IMR-90 (cell line): ENCODE data around the gene PEX5L. TPM values are rescaled to one million over a fixed set of nuclear protein-coding genes. Genes with fewer than 3 reads are reported as not detected.

ENCODE experiments used
- ATAC-seq: fragments of 200-7000 bp; cut with Tn5 transposase; 2 replicates; pipeline ENCODE4 v1.9.1; 2020; ENCODE audit warnings: low read depth, mild to moderate bottlenecking, moderate library complexity
- BruUV-seq: library from RNA; stranded (reverse); fragments of 400-500 nt; replicated peaks from 2 replicates; lab custom pipeline; 2021; lab: Mats Ljungman, UMichigan
- CTCF ChIA-PET: fragments of 300-600 bp; formaldehyde crosslinking; extraction: SDS; loops from one replicate; lab custom pipeline; 2021; ENCODE audit warnings: antibody characterized with exemption; lab: Yijun Ruan, JAX
- POLR2A ChIA-PET: fragments of 300-600 bp; sonication (Branson Sonifier 250); formaldehyde crosslinking; loops from one replicate; lab custom pipeline; 2022; ENCODE audit warnings: antibody characterized with exemption; ENCODE audit not compliant: unreplicated experiment; lab: Charles Lee
- DNase-seq: peaks from one replicate; pipeline ENCODE4 v3.0.0; 2013
- H2AFZ ChIP-seq: replicated peaks from 2 replicates; pipeline ENCODE3; 2013; ENCODE audit warnings: low read length, mild to moderate bottlenecking; ENCODE audit not compliant: poor library complexity
- H2AK5ac ChIP-seq: 2 replicates; pipeline ENCODE4 v1.6.1; 2013; ENCODE audit warnings: low read depth, low read length, inconsistent platforms
- H2AK9ac ChIP-seq: replicated peaks from 2 replicates; pipeline ENCODE3; 2013; ENCODE audit warnings: mild to moderate bottlenecking, low read depth, low read length, moderate library complexity; ENCODE audit not compliant: poor library complexity
- H2BK120ac ChIP-seq: 2 replicates; pipeline ENCODE4 v1.6.1; 2013; ENCODE audit warnings: low read depth, low read length, inconsistent platforms
- H2BK15ac ChIP-seq: 3 replicates; pipeline ENCODE4 v1.6.1; 2013; ENCODE audit warnings: low read depth, low read length, inconsistent platforms
- H2BK20ac ChIP-seq: 2 replicates; pipeline ENCODE4 v1.6.1; 2013; ENCODE audit warnings: low read depth, mild to moderate bottlenecking, inconsistent platforms, low read length, moderate library complexity
- H2BK5ac ChIP-seq: 2 replicates; pipeline ENCODE4 v1.6.1; 2013; ENCODE audit warnings: mild to moderate bottlenecking, low read depth, low read length, inconsistent platforms; ENCODE audit not compliant: poor library complexity, severe bottlenecking
- H3K14ac ChIP-seq: replicated peaks from 2 replicates; pipeline ENCODE4 v1.6.1; 2013; ENCODE audit warnings: low read depth, low read length, inconsistent platforms
- H3K18ac ChIP-seq: 2 replicates; pipeline ENCODE4 v1.6.1; 2013; ENCODE audit warnings: low read depth, low read length, control low read depth
- H3K23ac ChIP-seq: 2 replicates; pipeline ENCODE4 v1.6.1; 2013; ENCODE audit warnings: low read depth, low read length, inconsistent platforms
- H3K27ac ChIP-seq: 2 replicates; pipeline ENCODE4 v1.5.1; 2013; ENCODE audit warnings: mild to moderate bottlenecking, control low read depth, low read length; ENCODE audit not compliant: insufficient read depth
- H3K27me3 ChIP-seq: 2 replicates; pipeline ENCODE4 v1.6.1; 2013; ENCODE audit warnings: low read length; ENCODE audit not compliant: control insufficient read depth, insufficient read depth
- H3K36me3 ChIP-seq: 2 replicates; pipeline ENCODE4 v1.6.1; 2013; ENCODE audit warnings: low read length, mixed read lengths; ENCODE audit not compliant: control insufficient read depth, insufficient read depth
- H3K4ac ChIP-seq: 2 replicates; pipeline ENCODE4 v1.6.1; 2013; ENCODE audit warnings: low read depth, low read length, inconsistent platforms
- H3K4me1 ChIP-seq: 2 replicates; pipeline ENCODE4 v1.6.1; 2013; ENCODE audit warnings: low read length, mixed read lengths; ENCODE audit not compliant: control insufficient read depth, insufficient read depth
- H3K4me2 ChIP-seq: 2 replicates; pipeline ENCODE4 v1.6.1; 2013; ENCODE audit warnings: low read depth, mild to moderate bottlenecking, control low read depth, low read length, moderate library complexity
- H3K4me3 ChIP-seq: 2 replicates; pipeline ENCODE4 v1.5.1; 2013; ENCODE audit warnings: low read depth, mild to moderate bottlenecking, control low read depth, low read length, moderate library complexity; ENCODE audit not compliant: insufficient read depth
- H3K56ac ChIP-seq: 2 replicates; pipeline ENCODE4 v1.6.1; 2013; ENCODE audit warnings: low read length, inconsistent platforms; ENCODE audit not compliant: insufficient read depth; ENCODE audit errors: extremely low read depth
- H3K79me1 ChIP-seq, 2 experiments: 2 replicates each; pipeline ENCODE4 v1.6.1; 2013; ENCODE audit warnings: low read length in 2 of 2, inconsistent platforms in 1 of 2, low read depth in 1 of 2
- H3K9ac ChIP-seq: 2 replicates; pipeline ENCODE4 v1.6.1; 2013; ENCODE audit warnings: low read depth, low read length, control low read depth
- H3K9me1 ChIP-seq: 2 replicates; pipeline ENCODE4 v1.6.1; 2013; ENCODE audit warnings: low read length, inconsistent platforms; ENCODE audit not compliant: insufficient read depth
- H3K9me3 ChIP-seq: 2 replicates; pipeline ENCODE4 v1.6.1; 2013; ENCODE audit warnings: low read length; ENCODE audit not compliant: control insufficient read depth, insufficient read depth
- H4K20me1 ChIP-seq: 2 replicates; pipeline ENCODE4 v1.6.1; 2013; ENCODE audit warnings: low read length, inconsistent platforms; ENCODE audit not compliant: insufficient read depth
- H4K5ac ChIP-seq: 2 replicates; pipeline ENCODE4 v1.6.1; 2013; ENCODE audit warnings: mild to moderate bottlenecking, low read depth, low read length, control low read depth
- H4K8ac ChIP-seq, 2 experiments: 2 replicates each; pipeline ENCODE4 v1.6.1; 2013; ENCODE audit warnings: low read depth in 2 of 2, low read length in 2 of 2, control low read depth in 1 of 2, inconsistent platforms in 1 of 2
- H4K91ac ChIP-seq: 2 replicates; pipeline ENCODE4 v1.6.1; 2013; ENCODE audit warnings: low read depth, low read length, inconsistent platforms; ENCODE audit not compliant: insufficient read depth
- CEBPB ChIP-seq: IDR thresholded peaks from 2 replicates; pipeline ENCODE4 v1.6.1; 2012; ENCODE audit warnings: low read depth, low read length, improper control_type of control experiment
- MXI1 ChIP-seq: IDR thresholded peaks from 2 replicates; pipeline ENCODE4 v1.6.1; 2012; ENCODE audit warnings: low read depth, mild to moderate bottlenecking, low read length, moderate library complexity, borderline replicate concordance
- POLR2A ChIP-seq: IDR thresholded peaks from 2 replicates; pipeline ENCODE4 v1.6.1; 2012; ENCODE audit warnings: mild to moderate bottlenecking, low read depth, low read length
- RAD21 ChIP-seq: IDR thresholded peaks from 2 replicates; pipeline ENCODE4 v1.6.1; 2012; ENCODE audit warnings: low read length, improper control_type of control experiment
- SMC3 ChIP-seq: fragments of 150-350 bp; IDR thresholded peaks from 2 replicates; pipeline ENCODE4 v1.6.1; 2016; ENCODE audit warnings: low read depth, mild to moderate bottlenecking, antibody characterized with exemption, low read length, moderate library complexity
- WGBS, 2 experiments: methylation state at CpG; one replicate each; pipeline versions ENCODE4 v1.1.5 to v1.1.7; 2013; ENCODE audit warnings: missing lambda C conversion rate in 2 of 2; ENCODE audit not compliant: insufficient read length in 1 of 2; ENCODE audit errors: extremely low coverage in 2 of 2; 5-methylcytosine and 5-hydroxymethylcytosine counted together
- dilution Hi-C: fragments of 300-500 bp; cut with HindIII; formaldehyde crosslinking; loops from one replicate; pipeline ENCODE4 v1.14.3; 2018; ENCODE audit warnings: low sequenced_read_pairs; ENCODE audit not compliant: unreplicated experiment
- in situ Hi-C: fragments of 300-500 bp; cut with MboI; formaldehyde crosslinking; loops from 3 replicates; pipeline ENCODE4 v1.14.3; 2019; ENCODE audit warnings: low sequenced_read_pairs, inconsistent platforms, mixed read lengths
- intact Hi-C: fragments of 100-400 bp; cut with micrococcal nuclease; formaldehyde crosslinking; loops from 2 replicates; pipeline ENCODE4 v1.10.0; 2022
- polyA plus RNA-seq, 3 experiments: library from polyadenylated mRNA; depleted of rRNA; stranded (reverse); fragments of >200 nt; gene quantifications; 2 replicates each; pipeline ENCODE4 v1.2.3, GENCODE V29; 2012; ENCODE audit warnings: low replicate concordance in 1 of 3
- total RNA-seq: library from RNA; depleted of rRNA; stranded (reverse); fragments of >200 nt; gene quantifications from 2 replicates; pipeline ENCODE4 v1.2.3, GENCODE V29; 2012

The PEX5L gene
- total and polyA plus RNA-seq, 2 of the 4 experiments (the other 2 are of a cell fraction), result not detected

DNA sequence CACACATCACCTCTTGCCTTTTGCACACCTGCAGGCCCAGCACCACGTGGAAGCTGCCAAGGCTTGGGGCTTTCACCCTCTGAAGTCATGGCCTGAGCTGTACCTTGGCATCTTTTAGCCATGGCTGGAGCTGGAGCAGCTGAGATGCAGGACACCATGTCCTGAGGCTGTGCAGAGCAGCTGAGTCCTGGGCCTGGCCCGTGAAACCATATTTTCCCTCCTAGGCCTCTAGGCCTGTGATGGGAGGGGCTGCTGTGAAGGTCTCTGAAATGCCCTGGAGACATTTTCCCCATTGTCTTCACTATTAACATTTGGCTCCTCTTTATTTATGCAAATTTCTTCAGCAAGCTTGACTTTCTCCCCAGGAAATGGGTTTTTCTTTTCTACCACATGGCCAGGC, 41.9 kb upstream of the PEX5L start:
- H3K36me3 ChIP-seq, result no peaks in the 10 kb centered on the region
- dilution Hi-C loops (no loop called here), intact Hi-C loops (no loop called here), in situ Hi-C loops (no loop called here)
- H4K5ac ChIP-seq, result no peak overlapping the region
- no peaks in the 10 kb centered on the region for H3K9me1 ChIP-seq
- no peak overlapping the region for H3K9ac ChIP-seq
- CTCF ChIA-PET, result no interaction called here
- H3K18ac ChIP-seq, result no peak overlapping the region
- H4K91ac ChIP-seq, result no peak overlapping the region
- H3K23ac ChIP-seq, result no peak overlapping the region
- no peak overlapping the region for H2BK20ac ChIP-seq
- no peak for ATAC-seq
- H4K8ac ChIP-seq, result no peak overlapping the region
- WGBS, 2 experiments, result no CpG with 5 or more reads among the region's 2 CpGs
- no peak overlapping the region for H2BK15ac ChIP-seq
- TF ChIP-seq CEBPB, result no peak
- TF ChIP-seq POLR2A, result no peak
- TF ChIP-seq MXI1, result no peak
- no peak for TF ChIP-seq SMC3
- no peak for TF ChIP-seq RAD21
- no peak for DNase-seq
- H2BK5ac ChIP-seq, result no peak overlapping the region
- no peak overlapping the region for H3K4me3 ChIP-seq
- BruUV-seq, result no TSS peak
- POLR2A ChIA-PET, result no interaction called here
- no peak overlapping the region for H2AFZ ChIP-seq
- H3K27me3 ChIP-seq, result no peaks in the 10 kb centered on the region
- no peak overlapping the region for H2BK120ac ChIP-seq
- no peaks in the 10 kb centered on the region for H4K20me1 ChIP-seq
- no peaks in the 10 kb centered on the region for H3K4me1 ChIP-seq
- H2AK9ac ChIP-seq, result no peak overlapping the region
- H2AK5ac ChIP-seq, result no peak overlapping the region
- no peak overlapping the region for H3K4me2 ChIP-seq
- H3K9me3 ChIP-seq, result peaks cover 5% of the 10 kb centered on the region
- H3K56ac ChIP-seq, result no peak overlapping the region
- H3K27ac ChIP-seq, result no peak overlapping the region
- H3K79me1 ChIP-seq, result no peaks in the 10 kb centered on the region
- no peak overlapping the region for H3K14ac ChIP-seq
- no peak overlapping the region for H3K4ac ChIP-seq
